ENCODE data around the gene DEPDC5. TPM values are rescaled to one million over a fixed set of nuclear protein-coding genes. Genes with fewer than 3 reads are reported as not detected.
"Not testable (repeated sequence)": the region's sequence is repeated elsewhere in the genome, so short reads cannot be mapped to it uniquely, and the experiment has no call there.

DEPDC5 gene
- total RNA-seq = 33.1 TPM
- 9.3 TPM for polyA plus RNA-seq

DNA sequence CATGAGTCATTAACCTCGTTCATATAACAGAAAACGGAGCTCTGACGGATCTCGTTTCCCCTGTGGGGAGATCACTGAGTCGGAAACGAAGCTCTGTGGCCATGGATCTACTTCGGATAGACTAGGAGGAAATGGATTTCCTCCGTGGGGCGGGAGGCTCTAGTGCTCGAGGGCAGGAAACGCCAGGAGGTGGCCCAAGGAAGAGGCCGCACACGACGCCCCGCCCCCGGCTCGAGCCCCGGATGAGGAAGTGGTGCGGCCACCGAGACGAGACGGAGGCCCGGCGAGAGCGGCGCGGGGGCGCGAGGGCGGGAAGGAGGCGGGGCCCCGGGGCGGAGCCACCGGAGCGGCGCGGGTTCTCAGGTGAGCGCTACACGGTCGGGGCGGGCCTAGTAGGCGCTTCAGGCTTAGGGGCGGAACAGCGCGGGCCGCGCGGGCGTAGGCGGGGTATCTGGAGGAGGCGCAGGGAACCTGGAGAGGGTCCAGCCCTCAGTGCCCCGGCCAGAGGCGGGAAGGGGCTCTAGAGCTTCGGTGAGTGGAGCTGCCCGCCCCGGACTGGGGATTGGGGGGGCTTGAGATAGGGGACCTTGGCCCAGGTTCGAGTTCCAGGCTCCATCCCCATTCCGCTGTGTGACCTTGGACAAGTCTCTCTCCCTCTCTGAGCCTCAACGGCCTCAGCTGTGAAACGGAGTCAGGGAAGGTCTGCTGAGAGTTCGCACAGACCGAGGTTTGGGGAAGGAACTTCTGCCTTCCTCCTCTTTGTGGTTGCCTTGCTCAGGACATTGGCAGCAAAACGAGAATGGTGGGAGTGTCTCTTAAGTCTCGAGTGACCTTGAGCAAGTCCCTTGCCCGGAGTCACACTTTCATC, at the start of gene DEPDC5:
TSS of gene DEPDC5 (plus strand) at position 386 of the 868 bp plus-strand sequence. CDS start 903 bp downstream, outside the sequence.
- H3K36me3 ChIP-seq (ENCODE audit: insufficient read depth) = no peaks in the 10 kb centered on the region
- peak within 1 kb of the TSS; percentile 66 for H3K27ac ChIP-seq (ENCODE audit: low read depth)
- H3K4me3 ChIP-seq (ENCODE audit: low read depth, low read length) = peak within 1 kb of the TSS; percentile 52
- 2% methylated on average over 65 of the region's 65 CpGs for WGBS
- peak; percentile 86 for DNase-seq (ENCODE audit: extremely low spot score)
- no peaks in the 10 kb centered on the region for H3K4me1 ChIP-seq (ENCODE audit: insufficient read depth)

GRCh38 chr22:31707519-31707918, 46.3 kb upstream of the DEPDC5 start:
- WGBS = 93% methylated on average over 8 of the region's 8 CpGs
- Histone ChIP-seq H3K27ac (ENCODE audit: low read depth) (no peak overlapping the region), H3K36me3 (ENCODE audit: insufficient read depth) (peaks cover 3% of the 10 kb centered on the region), H3K4me3 (ENCODE audit: low read depth, low read length) (no peak overlapping the region), H3K4me1 (ENCODE audit: insufficient read depth) (no peaks in the 10 kb centered on the region)
- no peak for DNase-seq (ENCODE audit: extremely low spot score)

- not testable (repeated sequence) for H3K27ac ChIP-seq (ENCODE audit: low read depth); H3K4me1 ChIP-seq (ENCODE audit: insufficient read depth); H3K36me3 ChIP-seq (ENCODE audit: insufficient read depth); DNase-seq (ENCODE audit: extremely low spot score); H3K4me3 ChIP-seq (ENCODE audit: low read depth, low read length)
- 96% methylated on average over 12 of the region's 12 CpGs for WGBS
Observed at GRCh38 chr22:31711226-31711625, 42.6 kb upstream of the DEPDC5 start.

- DNase-seq (ENCODE audit: extremely low spot score) = no peak
- 59% methylated on average over 5 of the region's 5 CpGs for WGBS
- Histone ChIP-seq H3K36me3 (ENCODE audit: insufficient read depth) (peaks cover 3% of the 10 kb centered on the region), H3K4me1 (ENCODE audit: insufficient read depth) (no peaks in the 10 kb centered on the region), H3K4me3 (ENCODE audit: low read depth, low read length) (no peak overlapping the region), H3K27ac (ENCODE audit: low read depth) (no peak overlapping the region)
Observed at GRCh38 chr22:31715147-31715778, 38.6 kb upstream of the DEPDC5 start.

DNA sequence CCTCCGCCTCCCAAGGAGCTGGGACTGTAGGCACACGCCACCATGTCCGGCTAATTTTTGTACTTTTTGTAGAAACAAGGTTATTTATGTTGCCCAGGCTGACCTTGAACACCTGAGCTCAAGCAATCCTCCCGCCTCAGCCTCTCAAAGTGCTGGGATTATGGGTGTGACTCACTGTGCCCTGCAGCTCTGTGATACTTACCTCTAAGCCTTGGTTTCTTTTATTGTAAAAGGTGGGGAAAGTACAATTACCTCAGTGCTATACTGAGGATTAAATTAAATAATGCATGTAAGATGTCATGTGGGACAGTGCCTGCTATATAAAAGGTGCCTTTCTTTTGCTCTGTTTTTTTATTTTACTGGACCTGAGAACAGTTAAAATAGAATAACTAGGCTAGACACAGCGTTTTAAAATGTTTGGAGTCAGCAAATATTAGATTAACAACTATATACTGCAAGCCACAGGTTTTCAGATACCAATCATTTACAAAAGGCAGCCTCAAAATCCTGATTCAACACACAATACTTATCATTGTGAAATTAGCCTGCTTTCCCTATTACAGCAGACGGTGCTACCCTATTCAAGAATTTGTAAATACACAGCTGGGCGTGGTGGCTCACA, 33.9 kb upstream of the DEPDC5 start:
- Histone ChIP-seq H3K27ac (ENCODE audit: low read depth) (no peak overlapping the region), H3K36me3 (ENCODE audit: insufficient read depth) (peaks cover 2% of the 10 kb centered on the region), H3K4me1 (ENCODE audit: insufficient read depth) (no peaks in the 10 kb centered on the region), H3K4me3 (ENCODE audit: low read depth, low read length) (no peak overlapping the region)
- 94% methylated on average over 7 of the region's 7 CpGs for WGBS
- no peak for DNase-seq (ENCODE audit: extremely low spot score)

DNA sequence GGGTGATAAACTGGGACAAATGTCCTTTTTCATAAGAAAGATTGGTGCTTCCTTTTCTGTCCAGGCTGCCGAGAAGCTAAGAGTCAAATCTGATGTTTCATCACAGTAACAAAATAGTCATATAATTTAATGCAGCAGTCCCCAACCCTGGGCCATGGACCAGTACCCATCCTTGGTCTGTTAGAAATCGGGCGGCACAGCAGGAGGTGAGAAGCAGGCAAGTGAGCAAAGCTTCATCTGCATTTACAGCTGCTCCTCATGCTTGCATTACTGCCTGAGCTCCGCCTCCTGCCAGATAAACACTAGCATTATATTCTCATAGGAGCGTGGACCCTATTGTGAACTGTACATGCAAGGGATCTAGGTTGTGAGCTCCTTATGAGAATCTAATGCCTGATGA, 30.1 kb upstream of the DEPDC5 start:
- H3K27ac ChIP-seq (ENCODE audit: low read depth) = no peak overlapping the region
- no peak for DNase-seq (ENCODE audit: extremely low spot score)
- no peaks in the 10 kb centered on the region for H3K36me3 ChIP-seq (ENCODE audit: insufficient read depth)
- 88% methylated on average over 5 of the region's 5 CpGs for WGBS
- no peak overlapping the region for H3K4me3 ChIP-seq (ENCODE audit: low read depth, low read length)
- H3K4me1 ChIP-seq (ENCODE audit: insufficient read depth) = no peaks in the 10 kb centered on the region

- Histone ChIP-seq H3K4me1 (ENCODE audit: insufficient read depth) (no peaks in the 10 kb centered on the region), H3K4me3 (ENCODE audit: low read depth, low read length) (no peak overlapping the region), H3K36me3 (ENCODE audit: insufficient read depth) (no peaks in the 10 kb centered on the region), H3K27ac (ENCODE audit: low read depth) (no peak overlapping the region)
- no peak for DNase-seq (ENCODE audit: extremely low spot score)
- WGBS = 46% methylated on average over 3 of the region's 3 CpGs
Observed at GRCh38 chr22:31726692-31727091, 27.1 kb upstream of the DEPDC5 start.

GRCh38 chr22:31728857-31729256, 25.0 kb upstream of the DEPDC5 start:
- no peak overlapping the region for H3K4me3 ChIP-seq (ENCODE audit: low read depth, low read length)
- no peak overlapping the region for H3K27ac ChIP-seq (ENCODE audit: low read depth)
- no peaks in the 10 kb centered on the region for H3K4me1 ChIP-seq (ENCODE audit: insufficient read depth)
- DNase-seq (ENCODE audit: extremely low spot score) = no peak
- 98% methylated on average over 4 of the region's 4 CpGs for WGBS
- H3K36me3 ChIP-seq (ENCODE audit: insufficient read depth) = no peaks in the 10 kb centered on the region

DNA sequence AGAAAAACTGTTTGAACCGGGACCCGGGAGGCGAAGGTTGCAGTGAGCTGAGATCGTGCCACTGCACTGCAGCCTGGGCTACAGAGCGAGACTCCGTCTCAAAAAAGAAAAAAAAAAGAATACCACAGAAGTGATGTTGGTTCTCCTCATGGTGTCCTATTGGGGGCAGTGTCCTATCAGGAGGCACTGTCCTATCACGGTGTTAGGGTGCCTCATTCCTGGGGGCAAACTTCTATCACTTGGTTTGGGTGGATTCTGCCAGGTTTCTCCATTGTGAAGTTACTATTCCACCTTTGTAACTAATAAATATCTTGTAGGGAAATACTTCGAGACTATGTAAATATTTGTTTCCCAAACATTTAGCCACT, 23.5 kb upstream of the DEPDC5 start:
- 83% methylated on average over 8 of the region's 8 CpGs for WGBS
- Histone ChIP-seq H3K4me3 (ENCODE audit: low read depth, low read length) (no peak overlapping the region), H3K4me1 (ENCODE audit: insufficient read depth) (no peaks in the 10 kb centered on the region), H3K36me3 (ENCODE audit: insufficient read depth) (no peaks in the 10 kb centered on the region), H3K27ac (ENCODE audit: low read depth) (no peak overlapping the region)
- no peak for DNase-seq (ENCODE audit: extremely low spot score)

DNA sequence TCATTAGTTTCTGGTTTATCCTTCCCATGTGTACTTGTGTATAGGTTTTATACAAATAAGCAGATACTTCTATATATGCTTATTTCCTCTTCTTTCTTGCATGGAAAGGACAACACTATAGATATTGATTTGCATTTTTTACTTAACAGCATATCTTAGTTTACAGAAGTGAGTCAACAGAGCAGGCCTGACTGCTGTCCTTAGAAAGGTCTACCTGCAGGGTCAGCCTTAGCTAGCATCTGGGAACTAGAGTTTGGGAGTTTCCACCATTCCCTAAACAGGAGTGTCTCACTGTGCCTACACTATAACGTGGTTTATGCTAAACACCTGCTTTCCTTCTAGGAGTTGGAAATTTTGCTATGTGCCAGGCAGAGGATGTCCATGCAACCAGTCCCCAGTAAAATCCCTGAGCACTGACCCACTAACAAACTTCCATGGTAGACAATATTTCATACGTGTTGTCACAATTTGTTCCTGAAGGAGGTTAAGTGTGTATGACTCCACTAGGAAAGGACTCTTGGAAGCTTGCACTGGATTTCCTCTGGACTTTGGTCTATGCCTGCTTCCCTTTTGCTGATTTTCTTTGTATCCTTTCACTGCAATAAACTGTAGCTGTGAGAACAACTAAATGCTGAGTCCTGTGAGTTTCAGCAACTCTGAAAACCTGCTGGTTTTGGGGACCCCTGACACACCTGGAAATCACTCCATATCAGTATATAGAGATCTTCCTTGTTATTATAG, 21.6 kb upstream of the DEPDC5 start:
- no peak overlapping the region for H3K27ac ChIP-seq (ENCODE audit: low read depth)
- no peaks in the 10 kb centered on the region for H3K4me1 ChIP-seq (ENCODE audit: insufficient read depth)
- no peak overlapping the region for H3K4me3 ChIP-seq (ENCODE audit: low read depth, low read length)
- 76% methylated on average over 2 of the region's 2 CpGs for WGBS
- DNase-seq (ENCODE audit: extremely low spot score) = no peak
- no peaks in the 10 kb centered on the region for H3K36me3 ChIP-seq (ENCODE audit: insufficient read depth)

- 86% methylated on average over 7 of the region's 7 CpGs for WGBS
- Histone ChIP-seq H3K4me1 (ENCODE audit: insufficient read depth) (no peaks in the 10 kb centered on the region), H3K36me3 (ENCODE audit: insufficient read depth) (no peaks in the 10 kb centered on the region), H3K4me3 (ENCODE audit: low read depth, low read length) (no peak overlapping the region), H3K27ac (ENCODE audit: low read depth) (no peak overlapping the region)
- DNase-seq (ENCODE audit: extremely low spot score) = no peak
Observed at GRCh38 chr22:31733580-31734079, 20.2 kb upstream of the DEPDC5 start.

- WGBS = 92% methylated on average over 1 of the region's 1 CpG
- no peak overlapping the region for H3K27ac ChIP-seq (ENCODE audit: low read depth)
- H3K36me3 ChIP-seq (ENCODE audit: insufficient read depth) = no peaks in the 10 kb centered on the region
- no peak overlapping the region for H3K4me3 ChIP-seq (ENCODE audit: low read depth, low read length)
- no peak for DNase-seq (ENCODE audit: extremely low spot score)
- H3K4me1 ChIP-seq (ENCODE audit: insufficient read depth) = no peaks in the 10 kb centered on the region
Observed at GRCh38 chr22:31734512-31734911, 19.3 kb upstream of the DEPDC5 start.

GRCh38 chr22:31736458-31736857, 17.4 kb upstream of the DEPDC5 start:
- Histone ChIP-seq H3K27ac (ENCODE audit: low read depth) (no peak overlapping the region), H3K4me3 (ENCODE audit: low read depth, low read length) (no peak overlapping the region), H3K36me3 (ENCODE audit: insufficient read depth) (no peaks in the 10 kb centered on the region), H3K4me1 (ENCODE audit: insufficient read depth) (no peaks in the 10 kb centered on the region)
- DNase-seq (ENCODE audit: extremely low spot score) = no peak
- WGBS = 95% methylated on average over 2 of the region's 2 CpGs
